Measurements from ENCODE around the gene ZNF670.

DNA sequence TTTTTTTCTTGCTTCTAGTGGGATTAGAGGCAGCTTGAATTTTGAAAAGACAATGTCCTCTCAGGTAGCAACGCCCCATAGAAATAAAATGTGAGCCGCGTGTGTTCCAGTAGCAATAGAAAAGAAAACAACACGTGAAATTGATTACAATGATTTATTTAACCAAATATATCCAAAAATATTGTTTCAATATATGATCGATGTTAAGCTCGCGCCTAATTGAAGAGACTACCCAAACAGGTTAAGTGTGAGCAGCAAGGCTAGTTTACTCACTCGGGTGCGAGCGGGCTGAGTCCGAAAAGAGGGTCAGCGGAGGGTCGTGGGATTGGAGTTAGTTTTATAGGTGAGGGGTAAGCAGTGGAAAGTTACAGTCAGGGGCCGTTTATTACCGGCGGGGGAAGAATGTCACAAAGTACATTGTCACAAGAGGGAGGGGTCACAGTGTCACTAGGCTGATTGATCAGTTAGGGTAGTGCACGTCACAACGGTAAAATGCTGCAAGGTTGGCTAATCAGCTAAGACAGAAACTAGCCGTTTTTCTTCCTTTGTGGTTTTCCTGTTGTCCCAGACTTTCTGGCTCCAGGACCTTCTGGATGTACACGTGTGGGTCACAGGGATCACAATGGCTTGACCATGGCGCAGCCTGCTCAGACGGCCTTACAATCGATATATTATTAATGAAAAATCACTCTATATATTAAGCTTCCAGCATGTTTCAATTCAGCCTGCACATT, 697 bp upstream of the ZNF670 start:
- TF ChIP-seq, protein P1, sequence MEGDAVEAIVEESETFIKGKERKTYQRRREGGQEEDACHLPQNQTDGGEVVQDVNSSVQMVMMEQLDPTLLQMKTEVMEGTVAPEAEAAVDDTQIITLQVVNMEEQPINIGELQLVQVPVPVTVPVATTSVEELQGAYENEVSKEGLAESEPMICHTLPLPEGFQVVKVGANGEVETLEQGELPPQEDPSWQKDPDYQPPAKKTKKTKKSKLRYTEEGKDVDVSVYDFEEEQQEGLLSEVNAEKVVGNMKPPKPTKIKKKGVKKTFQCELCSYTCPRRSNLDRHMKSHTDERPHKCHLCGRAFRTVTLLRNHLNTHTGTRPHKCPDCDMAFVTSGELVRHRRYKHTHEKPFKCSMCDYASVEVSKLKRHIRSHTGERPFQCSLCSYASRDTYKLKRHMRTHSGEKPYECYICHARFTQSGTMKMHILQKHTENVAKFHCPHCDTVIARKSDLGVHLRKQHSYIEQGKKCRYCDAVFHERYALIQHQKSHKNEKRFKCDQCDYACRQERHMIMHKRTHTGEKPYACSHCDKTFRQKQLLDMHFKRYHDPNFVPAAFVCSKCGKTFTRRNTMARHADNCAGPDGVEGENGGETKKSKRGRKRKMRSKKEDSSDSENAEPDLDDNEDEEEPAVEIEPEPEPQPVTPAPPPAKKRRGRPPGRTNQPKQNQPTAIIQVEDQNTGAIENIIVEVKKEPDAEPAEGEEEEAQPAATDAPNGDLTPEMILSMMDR (conservative IDR thresholded peaks at IDR 0.05 in 1 of 2, IDR thresholded peaks at IDR 0.05 in 1 of 2; ENCODE audit: low read depth in 1 of 2, low read length in 2 of 2) = no peak
- TF ChIP-seq EZH2 (IDR thresholded peaks at IDR 0.05; ENCODE audit: low read length, missing control alignments) = no peak

Data from fibroblast of lung (primary cell).